Measurements from ENCODE around the gene PPP6R2.

PPP6R2 gene

DNA sequence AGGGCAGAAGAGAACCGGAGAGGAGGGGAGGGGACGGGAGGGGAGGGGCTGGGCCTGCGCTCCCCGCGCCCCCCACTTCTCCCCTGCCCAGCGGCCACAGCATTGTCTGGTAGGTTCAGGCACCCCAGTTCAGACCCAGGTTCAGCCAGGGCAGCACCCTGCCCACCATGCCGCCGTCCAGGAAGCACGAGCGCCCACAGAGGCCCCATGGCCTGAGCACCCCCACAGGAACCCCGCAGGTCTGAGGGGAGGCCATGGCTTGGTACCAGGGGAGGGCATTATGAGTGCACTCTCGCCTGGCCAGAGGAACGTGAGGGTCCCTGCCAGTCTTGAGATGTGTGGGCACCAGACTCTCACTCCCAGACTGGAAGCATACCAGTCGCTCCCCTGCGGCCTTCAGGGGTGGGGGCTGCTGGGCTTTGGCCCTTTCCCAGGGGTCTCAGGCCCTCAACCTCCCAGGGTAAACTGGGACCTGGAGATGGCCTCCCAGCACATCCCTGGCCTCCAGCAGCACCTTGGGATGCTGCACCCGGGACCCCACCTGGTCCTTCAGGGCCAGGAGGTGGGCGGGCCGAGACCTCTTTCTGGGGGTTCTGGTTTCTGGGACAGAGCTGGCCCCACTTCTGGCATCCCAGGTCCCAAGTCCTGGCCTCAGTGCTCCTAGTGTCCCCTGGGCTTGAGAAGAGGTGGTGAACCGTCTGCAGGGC, 35.1 kb upstream of the PPP6R2 start:
- no peaks in the 10 kb centered on the region for H3K27me3 ChIP-seq (ENCODE audit: control insufficient read depth, insufficient read depth, low read length)
- H3K4me1 ChIP-seq (ENCODE audit: control insufficient read depth, insufficient read depth, low read length) = peaks cover 34% of the 10 kb centered on the region
- H3K9ac ChIP-seq (ENCODE audit: low read length) = no peak overlapping the region
- H3K9me3 ChIP-seq (ENCODE audit: control insufficient read depth, low read length) = no peaks in the 10 kb centered on the region
- H3K4me3 ChIP-seq (ENCODE audit: low read length) = no peak overlapping the region
- no peaks in the 10 kb centered on the region for H3K36me3 ChIP-seq (ENCODE audit: control insufficient read depth, insufficient read depth, low read length)

DNA sequence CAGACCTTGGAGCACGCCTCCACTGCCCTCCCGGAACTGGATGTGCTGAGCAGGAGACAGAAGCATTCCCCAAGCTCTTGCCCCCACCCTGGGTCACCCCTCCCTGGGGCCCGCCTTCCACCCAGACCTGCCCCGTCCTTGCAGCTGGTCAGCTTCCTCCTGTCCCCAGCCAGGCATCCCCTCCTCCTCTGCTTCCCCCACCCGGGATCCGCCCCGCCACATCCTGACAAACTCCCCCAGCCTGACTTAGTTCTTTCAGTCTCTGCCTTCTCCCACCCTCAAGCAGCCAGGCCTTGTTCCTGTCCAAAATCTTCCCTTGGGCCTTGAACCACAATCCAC, 34.6 kb upstream of the PPP6R2 start:
- Histone ChIP-seq H3K4me3 (ENCODE audit: low read length) (no peak overlapping the region), H3K4me1 (ENCODE audit: control insufficient read depth, insufficient read depth, low read length) (peaks cover 29% of the 10 kb centered on the region)

GRCh38 chr22:50308986-50309600, 34.0 kb upstream of the PPP6R2 start:
- no peak overlapping the region for H3K4me3 ChIP-seq (ENCODE audit: low read length)
- H3K9ac ChIP-seq (ENCODE audit: low read length) = no peak overlapping the region
- no peaks in the 10 kb centered on the region for H3K9me3 ChIP-seq (ENCODE audit: control insufficient read depth, low read length)
- H3K36me3 ChIP-seq (ENCODE audit: control insufficient read depth, insufficient read depth, low read length) = no peaks in the 10 kb centered on the region
- no peaks in the 10 kb centered on the region for H3K27me3 ChIP-seq (ENCODE audit: control insufficient read depth, insufficient read depth, low read length)
- H3K4me1 ChIP-seq (ENCODE audit: control insufficient read depth, insufficient read depth, low read length) = peaks cover 27% of the 10 kb centered on the region

More for the DNA sequence above, 34.6 kb upstream of the PPP6R2 start:
- no peaks in the 10 kb centered on the region for H3K36me3 ChIP-seq (ENCODE audit: control insufficient read depth, insufficient read depth, low read length)
- no peaks in the 10 kb centered on the region for H3K9me3 ChIP-seq (ENCODE audit: control insufficient read depth, low read length)
- H3K9ac ChIP-seq (ENCODE audit: low read length) = no peak overlapping the region
- H3K27me3 ChIP-seq (ENCODE audit: control insufficient read depth, insufficient read depth, low read length) = no peaks in the 10 kb centered on the region

GRCh38 chr22:50309601-50309991, 33.5 kb upstream of the PPP6R2 start:
- Histone ChIP-seq H3K9me3 (ENCODE audit: control insufficient read depth, low read length) (no peaks in the 10 kb centered on the region), H3K9ac (ENCODE audit: low read length) (no peak overlapping the region), H3K36me3 (ENCODE audit: control insufficient read depth, insufficient read depth, low read length) (no peaks in the 10 kb centered on the region), H3K27me3 (ENCODE audit: control insufficient read depth, insufficient read depth, low read length) (no peaks in the 10 kb centered on the region), H3K4me3 (ENCODE audit: low read length) (no peak overlapping the region), H3K4me1 (ENCODE audit: control insufficient read depth, insufficient read depth, low read length) (peaks cover 27% of the 10 kb centered on the region)

DNA sequence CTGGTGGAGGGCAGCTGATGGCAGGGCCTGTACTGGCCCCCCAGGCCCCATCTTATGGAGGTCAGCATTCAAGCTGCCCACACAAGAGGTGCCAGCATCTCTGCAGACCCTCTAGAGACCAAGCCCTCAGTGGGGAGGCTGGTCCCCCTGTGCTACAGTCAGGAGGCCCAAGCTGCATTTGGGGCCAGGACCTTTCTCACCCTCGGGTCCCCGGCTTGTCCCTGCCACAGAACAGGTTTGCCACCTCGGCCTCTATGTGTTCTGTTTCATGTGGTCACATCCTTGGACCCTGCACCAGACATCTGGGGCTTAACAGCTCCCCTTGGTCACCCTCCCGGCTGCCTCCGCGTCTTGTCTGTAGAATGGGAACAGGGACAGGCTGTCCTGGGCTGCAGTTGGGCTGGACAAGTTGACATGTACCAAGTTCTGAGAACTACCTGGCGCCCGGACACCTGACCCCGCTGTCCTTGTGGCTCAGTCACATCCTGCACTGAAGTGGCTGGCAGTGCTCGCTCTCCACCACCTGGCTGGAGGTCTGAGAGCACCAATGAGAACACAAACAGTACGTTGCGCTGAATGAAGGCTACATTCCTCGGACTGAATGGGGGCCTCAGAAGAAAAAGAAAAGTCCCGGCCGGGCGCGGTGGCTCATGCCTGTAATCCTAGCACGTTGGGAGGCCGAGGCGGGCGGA, 33.0 kb upstream of the PPP6R2 start:
- Histone ChIP-seq H3K4me1 (ENCODE audit: control insufficient read depth, insufficient read depth, low read length) (peaks cover 22% of the 10 kb centered on the region), H3K9ac (ENCODE audit: low read length) (no peak overlapping the region), H3K4me3 (ENCODE audit: low read length) (no peak overlapping the region), H3K27me3 (ENCODE audit: control insufficient read depth, insufficient read depth, low read length) (no peaks in the 10 kb centered on the region), H3K36me3 (ENCODE audit: control insufficient read depth, insufficient read depth, low read length) (no peaks in the 10 kb centered on the region), H3K9me3 (ENCODE audit: control insufficient read depth, low read length) (no peaks in the 10 kb centered on the region)

GRCh38 chr22:50310949-50311444, 32.1 kb upstream of the PPP6R2 start:
- H3K36me3 ChIP-seq (ENCODE audit: control insufficient read depth, insufficient read depth, low read length) = no peaks in the 10 kb centered on the region
- no peaks in the 10 kb centered on the region for H3K27me3 ChIP-seq (ENCODE audit: control insufficient read depth, insufficient read depth, low read length)
- H3K9ac ChIP-seq (ENCODE audit: low read length) = no peak overlapping the region
- H3K9me3 ChIP-seq (ENCODE audit: control insufficient read depth, low read length) = no peaks in the 10 kb centered on the region
- H3K4me1 ChIP-seq (ENCODE audit: control insufficient read depth, insufficient read depth, low read length) = peaks cover 16% of the 10 kb centered on the region
- no peak overlapping the region for H3K4me3 ChIP-seq (ENCODE audit: low read length)

DNA sequence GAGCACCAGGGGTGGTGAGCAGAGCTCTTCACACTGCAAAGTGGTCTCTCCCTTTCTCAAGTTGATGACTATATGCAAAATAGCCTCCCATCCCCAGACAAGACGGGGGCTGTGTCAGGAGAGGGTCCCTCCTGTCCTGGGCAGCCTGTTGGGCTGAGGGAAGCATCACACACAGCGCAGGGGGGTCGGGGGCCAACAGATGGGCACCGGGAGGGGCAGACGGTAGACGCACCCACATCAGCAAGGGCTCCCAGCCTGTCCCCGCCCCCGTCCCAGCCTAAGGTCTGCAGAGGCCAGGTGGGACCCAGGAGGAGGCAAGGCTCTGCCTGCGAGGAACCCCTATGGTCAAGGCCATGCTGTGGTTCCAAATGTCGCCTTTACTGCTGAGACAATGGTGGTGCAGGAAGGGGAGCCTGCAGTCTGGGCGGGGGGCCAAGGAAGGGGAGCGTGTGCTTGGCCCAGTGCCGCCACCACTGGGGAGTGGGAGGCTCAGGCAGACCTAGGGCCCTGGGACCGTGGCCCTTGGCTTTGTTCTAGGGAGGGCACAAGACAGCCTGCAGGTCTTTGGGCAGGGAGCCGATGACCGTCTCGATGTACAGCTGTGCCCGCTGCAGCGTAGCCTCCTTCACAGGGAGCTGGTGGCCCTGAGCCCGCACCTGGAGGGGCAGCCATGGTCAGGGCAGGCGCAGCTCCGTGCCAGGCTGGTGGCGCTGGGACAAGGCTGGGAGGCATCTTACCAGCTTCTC, 31.3 kb upstream of the PPP6R2 start:
- Histone ChIP-seq H3K9ac (ENCODE audit: low read length) (no peak overlapping the region), H3K9me3 (ENCODE audit: control insufficient read depth, low read length) (no peaks in the 10 kb centered on the region), H3K4me3 (ENCODE audit: low read length) (no peak overlapping the region), H3K27me3 (ENCODE audit: control insufficient read depth, insufficient read depth, low read length) (no peaks in the 10 kb centered on the region), H3K36me3 (ENCODE audit: control insufficient read depth, insufficient read depth, low read length) (no peaks in the 10 kb centered on the region), H3K4me1 (ENCODE audit: control insufficient read depth, insufficient read depth, low read length) (peaks cover 16% of the 10 kb centered on the region)

GRCh38 chr22:50312371-50312770, 30.8 kb upstream of the PPP6R2 start:
- no peak overlapping the region for H3K4me3 ChIP-seq (ENCODE audit: low read length)
- no peaks in the 10 kb centered on the region for H3K27me3 ChIP-seq (ENCODE audit: control insufficient read depth, insufficient read depth, low read length)
- H3K9me3 ChIP-seq (ENCODE audit: control insufficient read depth, low read length) = no peaks in the 10 kb centered on the region
- H3K36me3 ChIP-seq (ENCODE audit: control insufficient read depth, insufficient read depth, low read length) = no peaks in the 10 kb centered on the region
- H3K4me1 ChIP-seq (ENCODE audit: control insufficient read depth, insufficient read depth, low read length) = peaks cover 16% of the 10 kb centered on the region
- no peak overlapping the region for H3K9ac ChIP-seq (ENCODE audit: low read length)

- H3K4me1 ChIP-seq (ENCODE audit: control insufficient read depth, insufficient read depth, low read length) = peaks cover 13% of the 10 kb centered on the region
- H3K36me3 ChIP-seq (ENCODE audit: control insufficient read depth, insufficient read depth, low read length) = no peaks in the 10 kb centered on the region
- H3K9me3 ChIP-seq (ENCODE audit: control insufficient read depth, low read length) = no peaks in the 10 kb centered on the region
- H3K9ac ChIP-seq (ENCODE audit: low read length) = no peak overlapping the region
- H3K4me3 ChIP-seq (ENCODE audit: low read length) = no peak overlapping the region
- no peaks in the 10 kb centered on the region for H3K27me3 ChIP-seq (ENCODE audit: control insufficient read depth, insufficient read depth, low read length)
These were observed 30.1 kb upstream of the PPP6R2 start for GRCh38 chr22:50313021-50313420.

GRCh38 chr22:50313600-50313999, 29.5 kb upstream of the PPP6R2 start:
- Histone ChIP-seq H3K36me3 (ENCODE audit: control insufficient read depth, insufficient read depth, low read length) (no peaks in the 10 kb centered on the region), H3K9me3 (ENCODE audit: control insufficient read depth, low read length) (no peaks in the 10 kb centered on the region), H3K4me1 (ENCODE audit: control insufficient read depth, insufficient read depth, low read length) (peaks cover 9% of the 10 kb centered on the region), H3K9ac (ENCODE audit: low read length) (no peak overlapping the region), H3K27me3 (ENCODE audit: control insufficient read depth, insufficient read depth, low read length) (no peaks in the 10 kb centered on the region), H3K4me3 (ENCODE audit: low read length) (no peak overlapping the region)

- H3K27me3 ChIP-seq (ENCODE audit: control insufficient read depth, insufficient read depth, low read length) = no peaks in the 10 kb centered on the region
- no peak overlapping the region for H3K4me3 ChIP-seq (ENCODE audit: low read length)
- H3K9me3 ChIP-seq (ENCODE audit: control insufficient read depth, low read length) = no peaks in the 10 kb centered on the region
- no peaks in the 10 kb centered on the region for H3K36me3 ChIP-seq (ENCODE audit: control insufficient read depth, insufficient read depth, low read length)
- peaks cover 9% of the 10 kb centered on the region for H3K4me1 ChIP-seq (ENCODE audit: control insufficient read depth, insufficient read depth, low read length)
- H3K9ac ChIP-seq (ENCODE audit: low read length) = no peak overlapping the region
These were observed 29.1 kb upstream of the PPP6R2 start for GRCh38 chr22:50314081-50314454.
